ENCODE data around the gene OR51B2.

Gene OR51B2

DNA sequence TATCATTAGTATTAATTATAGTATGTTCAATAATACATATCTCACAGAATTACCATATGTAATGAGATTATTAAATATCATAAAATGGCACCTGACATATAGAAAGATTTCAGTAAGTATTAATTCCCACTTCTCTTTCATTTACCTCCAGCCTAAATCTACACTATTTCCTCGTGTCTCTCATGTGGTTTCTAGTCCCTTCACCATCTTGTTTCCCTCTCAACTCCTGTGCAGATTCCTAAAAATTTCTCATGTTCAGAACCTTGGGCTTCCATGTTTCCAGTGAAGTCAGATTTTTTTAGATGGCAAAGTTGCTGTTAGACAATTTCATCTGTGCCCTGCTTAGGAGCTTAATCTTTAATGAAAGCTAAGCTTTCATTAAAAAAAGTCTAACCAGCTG, 40.2 kb downstream of the OR51B2 start:
- ChIA-PET CTCF (no interaction called here), POLR2A (no interaction called here)
- no peak for DNase-seq (ENCODE audit: extremely low spot score)
- no peak for TF ChIP-seq CTCF (IDR thresholded peaks at IDR 0.05; ENCODE audit: control extremely low read depth, extremely low read depth, low read depth, missing control alignments)

DNA sequence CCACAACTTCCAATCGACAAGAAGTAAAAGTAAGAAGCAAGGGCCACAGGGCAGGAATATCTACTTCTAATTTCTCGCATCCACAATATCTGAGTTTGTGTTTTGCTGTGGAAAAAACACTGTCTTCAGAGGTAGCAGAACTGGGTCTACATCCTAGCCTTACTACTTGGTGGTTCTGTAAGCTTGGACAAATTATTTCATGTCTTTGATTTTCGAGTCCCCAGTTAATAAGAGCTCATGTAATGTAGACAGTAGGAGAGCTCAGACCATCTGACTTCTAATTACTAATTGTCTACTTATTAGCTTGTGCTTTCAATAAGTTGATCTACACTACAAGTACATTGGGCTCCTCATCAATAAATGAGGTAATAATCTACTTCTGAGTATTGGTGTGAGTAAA, 41.0 kb downstream of the OR51B2 start:
- ChIA-PET POLR2A (no interaction called here), CTCF (no interaction called here)
- DNase-seq (ENCODE audit: extremely low spot score): no peak
- TF ChIP-seq CTCF (IDR thresholded peaks at IDR 0.05; ENCODE audit: control extremely low read depth, extremely low read depth, low read depth, missing control alignments): no peak

DNA sequence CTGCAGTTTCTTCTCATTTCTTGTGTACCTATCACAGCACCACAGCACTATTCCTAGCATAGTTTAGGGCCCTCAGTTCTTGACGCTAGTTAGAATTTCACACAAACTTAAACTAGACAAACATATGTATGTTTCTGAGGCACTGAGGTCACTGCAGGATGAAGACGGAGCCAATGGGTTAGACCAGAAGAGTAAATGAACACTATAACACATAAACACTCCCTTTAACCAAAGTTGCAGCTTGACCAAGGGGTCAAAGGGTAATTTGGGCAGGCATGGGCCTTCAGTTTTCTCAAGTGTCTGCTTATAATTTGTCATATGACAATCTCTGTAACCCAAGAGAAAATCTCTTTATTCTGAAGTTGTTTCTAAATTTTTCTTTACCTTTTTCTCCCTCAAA, 41.5 kb downstream of the OR51B2 start:
- no peak for DNase-seq (ENCODE audit: extremely low spot score)
- ChIA-PET CTCF (no interaction called here), POLR2A (no interaction called here)
- TF ChIP-seq CTCF (IDR thresholded peaks at IDR 0.05; ENCODE audit: control extremely low read depth, extremely low read depth, low read depth, missing control alignments): no peak

DNA sequence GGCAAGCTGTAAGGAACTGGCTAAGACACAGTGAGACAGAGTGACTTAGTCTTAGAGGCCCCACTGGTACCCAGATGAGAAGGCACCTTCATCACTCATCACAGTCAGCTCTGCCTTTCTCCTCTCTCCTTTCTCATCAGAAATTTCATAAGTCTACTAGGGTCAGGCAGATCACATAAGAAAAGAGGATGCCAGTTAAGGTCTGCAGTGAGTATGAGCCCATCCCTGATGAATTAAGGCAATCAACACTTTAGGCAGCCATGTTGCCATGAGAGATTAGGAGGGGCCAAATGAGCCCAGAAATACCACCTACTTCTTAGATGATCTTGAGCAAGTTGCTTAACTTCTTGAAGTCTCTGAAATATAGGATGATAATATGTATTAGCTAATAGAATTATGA, 42.5 kb downstream of the OR51B2 start:
- ChIA-PET CTCF (interaction anchor here (1.7 kb wide), 1 partner anchor 9 kb away, joined by 7 read pairs; no protein-coding TSS in a partner anchor), POLR2A (no interaction called here)
- TF ChIP-seq CTCF (IDR thresholded peaks at IDR 0.05; ENCODE audit: control extremely low read depth, extremely low read depth, low read depth, missing control alignments): no peak
- no peak for DNase-seq (ENCODE audit: extremely low spot score)

DNA sequence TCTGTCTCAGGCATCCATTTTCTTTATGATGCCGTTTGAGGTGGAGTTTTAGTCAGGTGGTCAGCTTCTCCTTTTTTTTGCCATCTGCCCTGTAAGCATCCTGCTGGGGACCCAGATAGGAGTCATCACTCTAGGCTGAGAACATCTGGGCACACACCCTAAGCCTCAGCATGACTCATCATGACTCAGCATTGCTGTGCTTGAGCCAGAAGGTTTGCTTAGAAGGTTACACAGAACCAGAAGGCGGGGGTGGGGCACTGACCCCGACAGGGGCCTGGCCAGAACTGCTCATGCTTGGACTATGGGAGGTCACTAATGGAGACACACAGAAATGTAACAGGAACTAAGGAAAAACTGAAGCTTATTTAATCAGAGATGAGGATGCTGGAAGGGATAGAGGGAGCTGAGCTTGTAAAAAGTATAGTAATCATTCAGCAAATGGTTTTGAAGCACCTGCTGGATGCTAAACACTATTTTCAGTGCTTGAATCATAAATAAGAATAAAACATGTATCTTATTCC, 43.5 kb downstream of the OR51B2 start:
- TF ChIP-seq CTCF (IDR thresholded peaks at IDR 0.05; ENCODE audit: control extremely low read depth, extremely low read depth, low read depth, missing control alignments): no peak
- peak; percentile 53 for DNase-seq (ENCODE audit: extremely low spot score)
- ChIA-PET CTCF (interaction anchor here (1.1 to 1.7 kb wide), 2 partner anchors 10 to 16 kb away, joined by 4 to 7 read pairs; no protein-coding TSS in a partner anchor), POLR2A (no interaction called here)

- CTCF ChIA-PET: interaction anchor here (1.1 kb wide), 1 partner anchor 17 kb away, joined by 4 read pairs; no protein-coding TSS in a partner anchor
- TF ChIP-seq CTCF (IDR thresholded peaks at IDR 0.05; ENCODE audit: control extremely low read depth, extremely low read depth, low read depth, missing control alignments): no peak
- POLR2A ChIA-PET: no interaction called here
- no peak for DNase-seq (ENCODE audit: extremely low spot score)
These were observed 44.5 kb downstream of the OR51B2 start for GRCh38 chr11:5279471-5280090.

Measured in GM10248 (cell line).